Spleen (tissue), 7 donors: Measurements from ENCODE around the gene TMTC2.

Source experiments
- CTCF ChIP-seq, 11 experiments: fragments of 200-600 bp in 7 of 11; fragments of 450-650 bp in 4 of 11; sonication (generic) in 4 of 11; IDR thresholded peaks in 8 of 11; conservative IDR thresholded peaks in 3 of 11; 1 replicate in 7 of 11; 2 replicates in 4 of 11; pipeline versions ENCODE4 v1.4.0 to v1.8.0; 2016 to 2021; ENCODE audit warnings: antibody characterized with exemption in 11 of 11, inconsistent platforms in 4 of 11, mild to moderate bottlenecking in 1 of 11
- POLR2A ChIP-seq, 3 donors: fragments of 450-650 bp; IDR thresholded peaks; one replicate each; pipeline ENCODE4 v1.5.1; 2017; ENCODE audit warnings: antibody characterized with exemption in 3 of 3, mild to moderate bottlenecking in 1 of 3
- POLR2AphosphoS5 ChIP-seq, 3 donors: sonication (generic); formaldehyde crosslinking; IDR thresholded peaks; one replicate each; pipeline ENCODE4 v1.5.1; 2017; ENCODE audit warnings: antibody characterized with exemption in 3 of 3
- donor health status: DM: no; HTN: no; CAD: no; lungs with moderate emphysema.
- donor health status: DM: no; HTN: no; CAD: no.
- donor health status: DM: no; HTN: no; CAD: no.

GRCh38 chr12:82872088-82872487, 185.4 kb downstream of the TMTC2 start:
- TF ChIP-seq POLR2AphosphoS5 (IDR thresholded peaks at IDR 0.05): no peak
- no peak for TF ChIP-seq POLR2A (IDR thresholded peaks at IDR 0.05)
- TF ChIP-seq CTCF (IDR thresholded peaks at IDR 0.05 in 8 of 11, conservative IDR thresholded peaks at IDR 0.05 in 3 of 11): no peak
